ENCODE data around the gene C1QTNF6. TPM values are rescaled to one million over a fixed set of nuclear protein-coding genes. Genes with fewer than 3 reads are reported as not detected.

The C1QTNF6 gene
- total RNA-seq, 1 donor from 2014 or later = 6.0 TPM

DNA sequence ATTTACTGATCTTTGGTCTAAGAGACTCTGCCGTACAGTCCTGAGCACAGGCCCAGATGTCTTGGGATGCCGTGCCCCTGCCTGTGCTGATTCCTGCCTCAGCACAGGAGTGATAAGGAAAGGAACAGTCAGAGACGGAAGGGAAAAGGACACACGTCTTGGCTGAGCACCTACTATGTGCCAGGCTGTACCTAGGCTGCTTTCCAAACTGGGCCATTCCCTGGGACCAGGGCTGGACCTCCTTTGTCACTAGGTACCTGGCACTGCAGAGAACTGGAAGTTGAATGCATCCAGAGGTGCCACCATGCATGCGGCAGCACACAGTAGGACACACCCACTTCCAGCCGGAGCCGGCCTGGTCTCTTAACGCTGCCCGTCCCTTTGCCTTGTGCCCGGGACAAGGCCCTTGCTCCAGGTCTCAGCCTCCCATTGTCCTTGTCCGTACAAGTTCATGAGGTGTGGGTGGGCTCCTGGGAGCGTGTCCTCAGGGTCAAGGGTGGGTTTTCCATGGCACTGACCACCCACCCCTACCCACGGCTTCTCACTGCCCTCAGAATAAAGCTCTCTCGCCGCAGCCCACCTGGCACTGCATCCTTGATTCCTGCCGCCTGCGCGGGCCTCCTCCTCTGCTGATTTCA is 25.3 kb upstream of the C1QTNF6 start:
- Mint-ChIP-seq H3K27me3 (ENCODE audit: low read depth, unreplicated experiment) (peaks cover 55% of the 10 kb centered on the region), H3K4me3 (ENCODE audit: unreplicated experiment) (no peak overlapping the region), H3K9me3 (ENCODE audit: unreplicated experiment) (no peaks in the 10 kb centered on the region), H3K27ac (ENCODE audit: unreplicated experiment) (no peak overlapping the region), H3K4me1 (ENCODE audit: low read depth, unreplicated experiment) (peaks cover 2% of the 10 kb centered on the region), H3K36me3 (ENCODE audit: low read depth, unreplicated experiment) (no peaks in the 10 kb centered on the region)
- DNase-seq (ENCODE audit: low read depth) = no peak
- Histone ChIP-seq H2AFZ (ENCODE audit: low read depth, low read length) (no peak overlapping the region), H3K27me3 (ENCODE audit: insufficient read depth, low read length) (peaks cover 10% of the 10 kb centered on the region), H3K4me1 (ENCODE audit: insufficient read depth, low read length) (no peaks in the 10 kb centered on the region), H3K27ac (ENCODE audit: low read depth, low read length) (no peak overlapping the region), H3K9me3 (ENCODE audit: insufficient read depth, low read depth, low read length) (no peaks in the 10 kb centered on the region), H4K20me1 (ENCODE audit: insufficient read depth, low read length) (no peaks in the 10 kb centered on the region), H3K36me3 (ENCODE audit: insufficient read depth, low read length) (no peaks in the 10 kb centered on the region), H3K4me2 (ENCODE audit: low read length) (no peak overlapping the region), H3K9ac (ENCODE audit: low read length) (no peak overlapping the region), H3K4me3 (ENCODE audit: insufficient read depth, low read depth, low read length) (no peak overlapping the region), H3K79me2 (ENCODE audit: insufficient read depth, low read length) (no peaks in the 10 kb centered on the region)
- TF ChIP-seq EZH2 (IDR thresholded peaks at IDR 0.05; ENCODE audit: insufficient read depth, low read length) = no peak
- TF ChIP-seq, protein P1, sequence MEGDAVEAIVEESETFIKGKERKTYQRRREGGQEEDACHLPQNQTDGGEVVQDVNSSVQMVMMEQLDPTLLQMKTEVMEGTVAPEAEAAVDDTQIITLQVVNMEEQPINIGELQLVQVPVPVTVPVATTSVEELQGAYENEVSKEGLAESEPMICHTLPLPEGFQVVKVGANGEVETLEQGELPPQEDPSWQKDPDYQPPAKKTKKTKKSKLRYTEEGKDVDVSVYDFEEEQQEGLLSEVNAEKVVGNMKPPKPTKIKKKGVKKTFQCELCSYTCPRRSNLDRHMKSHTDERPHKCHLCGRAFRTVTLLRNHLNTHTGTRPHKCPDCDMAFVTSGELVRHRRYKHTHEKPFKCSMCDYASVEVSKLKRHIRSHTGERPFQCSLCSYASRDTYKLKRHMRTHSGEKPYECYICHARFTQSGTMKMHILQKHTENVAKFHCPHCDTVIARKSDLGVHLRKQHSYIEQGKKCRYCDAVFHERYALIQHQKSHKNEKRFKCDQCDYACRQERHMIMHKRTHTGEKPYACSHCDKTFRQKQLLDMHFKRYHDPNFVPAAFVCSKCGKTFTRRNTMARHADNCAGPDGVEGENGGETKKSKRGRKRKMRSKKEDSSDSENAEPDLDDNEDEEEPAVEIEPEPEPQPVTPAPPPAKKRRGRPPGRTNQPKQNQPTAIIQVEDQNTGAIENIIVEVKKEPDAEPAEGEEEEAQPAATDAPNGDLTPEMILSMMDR (IDR thresholded peaks at IDR 0.05; ENCODE audit: insufficient read depth, low read depth, low read length) = no peak
- no peak for FAIRE-seq

DNA sequence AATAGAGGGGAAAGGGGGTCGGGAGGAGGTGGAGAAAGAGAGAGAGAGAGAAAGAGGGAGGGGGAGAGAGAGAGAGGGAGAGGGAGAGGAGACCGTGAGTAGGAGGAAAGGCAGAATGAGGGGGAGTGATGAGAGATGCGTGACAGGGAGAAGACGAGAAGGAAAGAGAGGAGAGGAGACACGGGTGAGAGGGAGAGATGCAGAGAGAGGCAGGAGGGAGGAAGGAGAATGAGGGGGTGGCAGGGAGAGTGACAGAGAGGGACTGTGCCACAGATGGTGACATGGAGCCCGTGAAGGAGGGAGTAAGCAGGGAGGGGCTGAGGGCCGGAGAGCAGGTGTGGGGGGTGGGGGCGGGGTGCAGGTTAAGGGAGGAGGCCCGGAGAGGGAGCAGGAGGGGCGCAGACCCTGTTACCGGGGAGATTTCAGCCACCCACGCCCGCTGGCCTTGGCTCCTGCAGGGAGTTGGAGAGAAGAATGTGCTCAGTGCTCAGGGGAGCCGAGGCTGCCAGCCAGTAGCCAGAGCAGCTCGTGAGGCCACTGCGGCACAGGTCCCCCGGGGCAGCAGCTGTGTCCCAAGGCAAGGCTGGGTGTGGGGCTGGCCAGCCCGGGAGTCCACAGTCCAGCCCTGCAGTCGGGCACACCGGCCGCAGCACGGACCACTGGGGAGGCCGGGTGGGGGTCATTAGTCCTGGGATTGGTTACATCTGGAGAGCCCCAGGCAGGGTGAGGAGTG is 24.3 kb upstream of the C1QTNF6 start, which contains the start of gene SSTR3:
SSTR3 (minus strand) TSS at position 304 of the 733 bp plus-strand sequence. CDS start 4,674 bp downstream, outside the sequence.
- Histone ChIP-seq H3K4me2 (ENCODE audit: low read length) (peak within 1 kb of the TSS; percentile 54), H3K27ac (ENCODE audit: low read depth, low read length) (no peak within 1 kb of the TSS), H3K9ac (ENCODE audit: low read length) (no peak within 1 kb of the TSS), H3K79me2 (ENCODE audit: insufficient read depth, low read length) (no peaks in the 10 kb centered on the region), H3K27me3 (ENCODE audit: insufficient read depth, low read length) (peaks cover 10% of the 10 kb centered on the region), H2AFZ (ENCODE audit: low read depth, low read length) (no peak within 1 kb of the TSS), H3K4me3 (ENCODE audit: insufficient read depth, low read depth, low read length) (no peak within 1 kb of the TSS), H3K9me3 (ENCODE audit: insufficient read depth, low read depth, low read length) (no peaks in the 10 kb centered on the region), H3K36me3 (ENCODE audit: insufficient read depth, low read length) (no peaks in the 10 kb centered on the region), H3K4me1 (ENCODE audit: insufficient read depth, low read length) (no peaks in the 10 kb centered on the region), H4K20me1 (ENCODE audit: insufficient read depth, low read length) (no peaks in the 10 kb centered on the region)
- H3K27ac Mint-ChIP-seq (ENCODE audit: unreplicated experiment) = no peak within 1 kb of the TSS
- H3K27me3 Mint-ChIP-seq (ENCODE audit: low read depth, unreplicated experiment) = peaks cover 53% of the 10 kb centered on the region
- H3K36me3 Mint-ChIP-seq (ENCODE audit: low read depth, unreplicated experiment) = no peaks in the 10 kb centered on the region
- no peaks in the 10 kb centered on the region for H3K9me3 Mint-ChIP-seq (ENCODE audit: unreplicated experiment)
- FAIRE-seq (no peak), DNase-seq (ENCODE audit: low read depth) (no peak)
- peaks cover 2% of the 10 kb centered on the region for H3K4me1 Mint-ChIP-seq (ENCODE audit: low read depth, unreplicated experiment)
- H3K4me3 Mint-ChIP-seq (ENCODE audit: unreplicated experiment) = no peak within 1 kb of the TSS
- TF ChIP-seq EZH2 (IDR thresholded peaks at IDR 0.05; ENCODE audit: insufficient read depth, low read length) = no peak
- TF ChIP-seq, protein P1 (IDR thresholded peaks at IDR 0.05; ENCODE audit: insufficient read depth, low read depth, low read length) = no peak

DNA sequence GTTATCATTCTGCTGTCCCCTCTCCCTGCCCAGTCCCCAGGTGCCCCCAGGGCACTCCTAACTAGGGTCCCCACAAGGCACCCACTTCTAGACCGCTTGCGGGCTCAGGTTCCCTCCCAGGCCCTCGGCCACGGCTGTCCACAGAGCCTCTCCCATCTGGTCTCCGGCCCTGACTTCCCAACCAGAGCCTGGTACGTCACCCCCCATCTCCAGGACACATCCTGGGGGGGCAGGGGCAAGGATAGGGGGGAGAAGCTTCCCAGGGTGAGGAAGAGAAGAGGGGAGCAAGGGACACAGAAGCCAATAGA is 23.8 kb upstream of the C1QTNF6 start:
- Mint-ChIP-seq H3K27ac (ENCODE audit: unreplicated experiment) (no peak overlapping the region), H3K4me1 (ENCODE audit: low read depth, unreplicated experiment) (peaks cover 2% of the 10 kb centered on the region), H3K4me3 (ENCODE audit: unreplicated experiment) (no peak overlapping the region), H3K9me3 (ENCODE audit: unreplicated experiment) (no peaks in the 10 kb centered on the region), H3K36me3 (ENCODE audit: low read depth, unreplicated experiment) (no peaks in the 10 kb centered on the region), H3K27me3 (ENCODE audit: low read depth, unreplicated experiment) (peaks cover 54% of the 10 kb centered on the region)
- FAIRE-seq (no peak), DNase-seq (ENCODE audit: low read depth) (no peak)
- Histone ChIP-seq H3K27me3 (ENCODE audit: insufficient read depth, low read length) (peaks cover 10% of the 10 kb centered on the region), H4K20me1 (ENCODE audit: insufficient read depth, low read length) (no peaks in the 10 kb centered on the region), H3K9ac (ENCODE audit: low read length) (no peak overlapping the region), H3K4me1 (ENCODE audit: insufficient read depth, low read length) (no peaks in the 10 kb centered on the region), H3K79me2 (ENCODE audit: insufficient read depth, low read length) (no peaks in the 10 kb centered on the region), H2AFZ (ENCODE audit: low read depth, low read length) (no peak overlapping the region), H3K4me3 (ENCODE audit: insufficient read depth, low read depth, low read length) (no peak overlapping the region), H3K4me2 (ENCODE audit: low read length) (no peak overlapping the region), H3K36me3 (ENCODE audit: insufficient read depth, low read length) (no peaks in the 10 kb centered on the region), H3K9me3 (ENCODE audit: insufficient read depth, low read depth, low read length) (no peaks in the 10 kb centered on the region), H3K27ac (ENCODE audit: low read depth, low read length) (no peak overlapping the region)
- TF ChIP-seq EZH2 (IDR thresholded peaks at IDR 0.05; ENCODE audit: insufficient read depth, low read length) = no peak
- TF ChIP-seq, protein P1 (IDR thresholded peaks at IDR 0.05; ENCODE audit: insufficient read depth, low read depth, low read length) = no peak

Measured in astrocyte (in vitro differentiated cells and primary cell).